Vagina (tissue), 2 donors: ENCODE measurements around the gene NUDT4B.
"Not testable (repeated sequence)": the region's sequence is repeated elsewhere in the genome, so short reads cannot be mapped to it uniquely, and the experiment has no call there.

Source experiments
- POLR2A ChIP-seq, 2 donors: fragments of 450-650 bp; IDR thresholded peaks; one replicate each; pipeline ENCODE4 v1.6.1; 2017; ENCODE audit warnings: antibody characterized with exemption in 2 of 2, mild to moderate bottlenecking in 2 of 2, moderate library complexity in 2 of 2
- POLR2AphosphoS5 ChIP-seq, 2 donors: sonication (generic); formaldehyde crosslinking; IDR thresholded peaks; one replicate each; pipeline ENCODE4 v1.9.0; 2017; ENCODE audit warnings: antibody characterized with exemption in 2 of 2, mild to moderate bottlenecking in 2 of 2, low read depth in 1 of 2; ENCODE audit not compliant: insufficient read depth in 1 of 2
- TF ChIP-seq, protein P1 (sequence below), 3 experiments: fragments of 450-650 bp in 2 of 3; fragments of 200-600 bp in 1 of 3; sonication (generic) in 1 of 3; IDR thresholded peaks; one replicate each; pipeline ENCODE4 v1.5.1; 2017 to 2019; ENCODE audit warnings: antibody characterized with exemption in 3 of 3, mild to moderate bottlenecking in 2 of 3, moderate library complexity in 2 of 3

DNA sequence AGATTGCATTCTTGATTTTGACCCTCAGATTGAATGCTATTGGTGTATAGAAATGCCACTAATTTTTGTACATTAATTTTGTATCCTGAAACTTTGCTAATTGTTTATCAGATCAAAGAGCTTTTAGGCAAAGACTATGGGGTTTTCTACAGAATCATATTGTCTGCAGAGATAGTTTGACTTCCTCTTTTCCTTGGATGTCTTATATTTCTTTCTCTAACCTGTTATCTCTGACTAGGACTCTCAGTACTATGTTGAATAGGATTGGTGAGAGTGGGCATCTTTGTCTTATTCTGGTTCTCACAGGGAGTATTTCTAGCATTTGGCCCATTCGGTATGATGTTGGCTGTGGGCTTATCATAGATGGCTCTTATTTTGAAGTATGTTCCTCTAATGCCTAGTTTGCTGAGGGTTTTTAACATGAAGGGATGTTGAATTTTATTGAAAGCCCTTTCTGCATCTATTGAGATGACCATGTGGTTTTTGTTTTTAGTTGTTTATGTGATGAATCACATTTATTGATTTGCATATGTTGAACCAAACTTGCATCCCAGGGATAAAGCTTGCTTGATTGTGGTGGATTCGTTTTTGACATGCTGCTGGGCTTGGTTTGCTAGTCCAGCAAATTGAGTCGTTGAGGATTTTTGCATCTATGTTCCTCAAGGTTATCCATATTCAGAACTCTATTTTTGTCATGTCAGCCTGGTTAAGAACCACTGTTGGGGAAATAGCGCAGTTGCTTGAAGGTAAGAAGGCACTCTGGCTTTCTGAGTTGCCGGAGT lies 16.9 kb downstream of the NUDT4B start:
- not testable (repeated sequence) for TF ChIP-seq POLR2AphosphoS5 (IDR thresholded peaks at IDR 0.05; ENCODE audit: insufficient read depth in 1 of 2, low read depth in 1 of 2); POLR2A (IDR thresholded peaks at IDR 0.05)
- TF ChIP-seq, protein P1, sequence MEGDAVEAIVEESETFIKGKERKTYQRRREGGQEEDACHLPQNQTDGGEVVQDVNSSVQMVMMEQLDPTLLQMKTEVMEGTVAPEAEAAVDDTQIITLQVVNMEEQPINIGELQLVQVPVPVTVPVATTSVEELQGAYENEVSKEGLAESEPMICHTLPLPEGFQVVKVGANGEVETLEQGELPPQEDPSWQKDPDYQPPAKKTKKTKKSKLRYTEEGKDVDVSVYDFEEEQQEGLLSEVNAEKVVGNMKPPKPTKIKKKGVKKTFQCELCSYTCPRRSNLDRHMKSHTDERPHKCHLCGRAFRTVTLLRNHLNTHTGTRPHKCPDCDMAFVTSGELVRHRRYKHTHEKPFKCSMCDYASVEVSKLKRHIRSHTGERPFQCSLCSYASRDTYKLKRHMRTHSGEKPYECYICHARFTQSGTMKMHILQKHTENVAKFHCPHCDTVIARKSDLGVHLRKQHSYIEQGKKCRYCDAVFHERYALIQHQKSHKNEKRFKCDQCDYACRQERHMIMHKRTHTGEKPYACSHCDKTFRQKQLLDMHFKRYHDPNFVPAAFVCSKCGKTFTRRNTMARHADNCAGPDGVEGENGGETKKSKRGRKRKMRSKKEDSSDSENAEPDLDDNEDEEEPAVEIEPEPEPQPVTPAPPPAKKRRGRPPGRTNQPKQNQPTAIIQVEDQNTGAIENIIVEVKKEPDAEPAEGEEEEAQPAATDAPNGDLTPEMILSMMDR (IDR thresholded peaks at IDR 0.05), result not testable (repeated sequence)
